ENCODE data around the gene KIF11.

Gene KIF11

GRCh38 chr10:92699518-92700381 lies 106.8 kb downstream of the KIF11 start:
- H3K27ac ChIP-seq, result peak overlapping the region; percentile 47 to 57
- H3K9me3 ChIP-seq, result no peaks in the 10 kb centered on the region
- H3K4me1 ChIP-seq, result peaks cover 0 to 18% (median 11%) of the 10 kb centered on the region in 4 donors
- peak overlapping the region; percentile 43 to 51 for H3K4me3 ChIP-seq
- intact Hi-C loops (cut with DNase I; ENCODE audit: low total_unique reads), result loop anchor here (10.0 kb wide), 2 partner anchors 105 to 145 kb away; partner anchors contain the start of genes EXOC6 and KIF11
- TF ChIP-seq CTCF (IDR thresholded peaks at IDR 0.05), result no peak
- H3K36me3 ChIP-seq, result no peaks in the 10 kb centered on the region
- peaks cover 0 to 6% of the 10 kb centered on the region in 2 donors for H3K27me3 ChIP-seq
- DNase-seq, result peak in 1 of 2 donors; percentile 35

GRCh38 chr10:92702301-92702916 lies 109.5 kb downstream of the KIF11 start:
- Histone ChIP-seq H3K27ac (no peak overlapping the region), H3K36me3 (no peaks in the 10 kb centered on the region), H3K4me1 (peaks cover 0 to 13% (median 2%) of the 10 kb centered on the region in 4 donors), H3K9me3 (no peaks in the 10 kb centered on the region), H3K27me3 (no peaks in the 10 kb centered on the region), H3K4me3 (no peak overlapping the region)
- no peak for TF ChIP-seq CTCF (IDR thresholded peaks at IDR 0.05)
- no peak for DNase-seq
- intact Hi-C loops (cut with DNase I; ENCODE audit: low total_unique reads), result no loop called here
